Esophagus muscularis mucosa (tissue), 4 donors: ENCODE measurements around the gene KLF6. TPM values are rescaled to one million over a fixed set of nuclear protein-coding genes. Genes with fewer than 3 reads are reported as not detected.

ENCODE experiments used
- DNase-seq: peaks from one replicate; pipeline ENCODE4 v3.0.0-alpha.2; 2017; ENCODE audit errors: extremely low spot score
- H3K27ac ChIP-seq, 4 donors: fragments of 200-600 bp; sonication (generic); replicated peaks in 1 of 4; 1 replicate in 3 of 4; 2 replicates in 1 of 4; pipeline ENCODE4 v1.5.1; 2016 to 2019; ENCODE audit warnings: mild to moderate bottlenecking in 1 of 4
- H3K27me3 ChIP-seq, 4 donors: fragments of 200-600 bp; sonication (generic); one replicate each; pipeline versions ENCODE4 v1.5.1 to v1.6.0; 2016 to 2019
- H3K36me3 ChIP-seq, 4 donors: fragments of 200-600 bp; sonication (generic); one replicate each; pipeline ENCODE4 v1.5.1; 2016 to 2019
- H3K4me1 ChIP-seq, 4 donors: fragments of 200-600 bp; sonication (generic); one replicate each; pipeline ENCODE4 v1.5.1; 2016 to 2019
- H3K4me3 ChIP-seq, 4 donors: fragments of 200-600 bp; sonication (generic); 1 replicate in 2 of 4; 2 replicates in 2 of 4; pipeline ENCODE4 v1.5.1; 2016 to 2019; ENCODE audit warnings: mild to moderate bottlenecking in 4 of 4, moderate library complexity in 1 of 4
- H3K9me3 ChIP-seq, 4 donors: fragments of 200-600 bp; sonication (generic); 1 replicate in 3 of 4; 2 replicates in 1 of 4; pipeline ENCODE4 v1.5.1; 2016 to 2019
- CTCF ChIP-seq, 3 experiments: fragments of 200-600 bp in 2 of 3; fragments of 450-650 bp in 1 of 3; sonication (generic) in 2 of 3; IDR thresholded peaks; one replicate each; pipeline ENCODE4 v1.5.1; 2017 to 2019; ENCODE audit warnings: antibody characterized with exemption in 3 of 3, mild to moderate bottlenecking in 2 of 3, moderate library complexity in 1 of 3
- EP300 ChIP-seq: sonication (generic); formaldehyde crosslinking; IDR thresholded peaks from one replicate; pipeline ENCODE4 v1.6.1; 2017; ENCODE audit warnings: antibody characterized with exemption
- POLR2A ChIP-seq: fragments of 450-650 bp; IDR thresholded peaks from one replicate; pipeline ENCODE4 v1.6.1; 2017; ENCODE audit warnings: antibody characterized with exemption, moderate library complexity, mild to moderate bottlenecking, low read depth
- POLR2AphosphoS5 ChIP-seq, 2 donors: sonication (generic); formaldehyde crosslinking; IDR thresholded peaks; one replicate each; pipeline ENCODE4 v1.6.1; 2017; ENCODE audit warnings: antibody characterized with exemption in 2 of 2
- WGBS: methylation state at CpG from one replicate; pipeline ENCODE4 v1.1.5; 2018; 5-methylcytosine and 5-hydroxymethylcytosine counted together
- intact Hi-C: fragments of 100-400 bp; cut with DNase I; formaldehyde crosslinking; loops from one replicate; pipeline ENCODE4 v1.15.1; 2023
- total RNA-seq, 4 donors: library from RNA; depleted of rRNA; stranded (reverse); fragments of >200 nt; gene quantifications; one replicate each; pipeline versions ENCODE4 v1.1.0 to v1.2.1, GENCODE V29; 2016

Gene KLF6
- total RNA-seq, 4 donors from 2014 or later: 114 to 145 (median 123) TPM

GRCh38 chr10:3780021-3780770, 4.8 kb downstream of the KLF6 start:
- intact Hi-C loops: loop anchor here (5.0 to 10.0 kb wide), 5 partner anchors 462 to 985 kb away; no protein-coding TSS in a partner anchor
- 11% methylated on average over 17 of the region's 17 CpGs for WGBS

GRCh38 chr10:3779158-3779741, 5.8 kb downstream of the KLF6 start:
- peaks cover 50 to 89% (median 60%) of the 10 kb centered on the region in 4 donors for H3K36me3 ChIP-seq
- peak overlapping the region; percentile 97 to 100 (median 99) for H3K27ac ChIP-seq
- peaks cover 66 to 77% (median 73%) of the 10 kb centered on the region in 4 donors for H3K4me1 ChIP-seq
- 65% methylated on average over 9 of the region's 14 CpGs for WGBS
- TF ChIP-seq CTCF (IDR thresholded peaks at IDR 0.05) (no peak), POLR2A (no peak), POLR2AphosphoS5 (IDR thresholded peaks at IDR 0.05) (no peak), EP300 (no peak)
- no peaks in the 10 kb centered on the region for H3K27me3 ChIP-seq
- H3K9me3 ChIP-seq: no peaks in the 10 kb centered on the region
- no peak for DNase-seq
- H3K4me3 ChIP-seq: peak overlapping the region; percentile 66 to 97 (median 87)
- intact Hi-C loops: loop anchor here (5.0 to 10.0 kb wide), 3 partner anchors 154 to 532 kb away; no protein-coding TSS in a partner anchor

More at GRCh38 chr10:3780021-3780770, 4.8 kb downstream of the KLF6 start:
- H3K36me3 ChIP-seq: peaks cover 50 to 80% (median 59%) of the 10 kb centered on the region in 4 donors
- TF ChIP-seq POLR2AphosphoS5 (IDR thresholded peaks at IDR 0.05) (no peak), POLR2A (peak; percentile 20), EP300 (no peak), CTCF (IDR thresholded peaks at IDR 0.05) (no peak)
- no peaks in the 10 kb centered on the region for H3K9me3 ChIP-seq
- DNase-seq: no peak
- H3K27ac ChIP-seq: peak overlapping the region; percentile 97 to 100 (median 99)
- no peaks in the 10 kb centered on the region for H3K27me3 ChIP-seq
- H3K4me1 ChIP-seq: peaks cover 59 to 69% (median 66%) of the 10 kb centered on the region in 4 donors
- peak overlapping the region; percentile 66 to 97 (median 87) for H3K4me3 ChIP-seq

GRCh38 chr10:3778692-3779157, 6.3 kb downstream of the KLF6 start:
- Histone ChIP-seq H3K4me1 (peaks cover 66 to 77% (median 73%) of the 10 kb centered on the region in 4 donors), H3K4me3 (peak overlapping the region; percentile 66 to 97 (median 87)), H3K36me3 (peaks cover 50 to 92% (median 60%) of the 10 kb centered on the region in 4 donors), H3K27ac (peak overlapping the region; percentile 97 to 100 (median 99)), H3K9me3 (no peaks in the 10 kb centered on the region), H3K27me3 (no peaks in the 10 kb centered on the region)
- TF ChIP-seq POLR2A: no peak
- no peak for TF ChIP-seq EP300
- no peak for TF ChIP-seq CTCF (IDR thresholded peaks at IDR 0.05)
- TF ChIP-seq POLR2AphosphoS5 (IDR thresholded peaks at IDR 0.05): no peak
- DNase-seq: no peak
- intact Hi-C loops: loop anchor here (5.0 to 10.0 kb wide), 3 partner anchors 154 to 531 kb away; no protein-coding TSS in a partner anchor
- WGBS: 52% methylated on average over 3 of the region's 3 CpGs

- DNase-seq: no peak
- Histone ChIP-seq H3K4me3 (peak overlapping the region; percentile 66 to 97 (median 87)), H3K4me1 (peaks cover 66 to 77% (median 73%) of the 10 kb centered on the region in 4 donors), H3K27ac (peak overlapping the region; percentile 97 to 100 (median 99)), H3K27me3 (no peaks in the 10 kb centered on the region), H3K9me3 (no peaks in the 10 kb centered on the region), H3K36me3 (peaks cover 50 to 86% (median 60%) of the 10 kb centered on the region in 4 donors)
- TF ChIP-seq POLR2A (no peak), EP300 (no peak), POLR2AphosphoS5 (IDR thresholded peaks at IDR 0.05) (no peak), CTCF (IDR thresholded peaks at IDR 0.05) (no peak)
- intact Hi-C loops: loop anchor here (5.0 to 10.0 kb wide), 3 partner anchors 153 to 531 kb away; no protein-coding TSS in a partner anchor
- 53% methylated on average over 7 of the region's 7 CpGs for WGBS
Measured at GRCh38 chr10:3777981-3778691, 6.9 kb downstream of the KLF6 start.
